Osteocyte (in vitro differentiated cells): ENCODE results near the gene ANKRD30A. TPM values are rescaled to one million over a fixed set of nuclear protein-coding genes. Genes with fewer than 3 reads are reported as not detected.

Source experiments
- DNase-seq: peaks from one replicate; pipeline ENCODE4 v3.0.0; 2021; ENCODE audit warnings: mixed read lengths; ENCODE audit not compliant: unreplicated experiment; ENCODE audit errors: extremely low spot score
- H3K27ac Mint-ChIP-seq: one replicate; pipeline ENCODE4 v1.8.0; 2021; ENCODE audit warnings: mild to moderate bottlenecking, mixed read lengths; ENCODE audit not compliant: unreplicated experiment
- H3K27me3 Mint-ChIP-seq: one replicate; pipeline ENCODE4 v1.8.0; 2021; ENCODE audit warnings: mixed read lengths; ENCODE audit not compliant: unreplicated experiment
- H3K36me3 Mint-ChIP-seq: one replicate; pipeline ENCODE4 v1.8.0; 2021; ENCODE audit warnings: mixed read lengths; ENCODE audit not compliant: unreplicated experiment
- H3K4me1 Mint-ChIP-seq: one replicate; pipeline ENCODE4 v1.8.0; 2021; ENCODE audit warnings: mixed read lengths; ENCODE audit not compliant: unreplicated experiment
- H3K4me3 Mint-ChIP-seq: one replicate; pipeline ENCODE4 v1.8.0; 2021; ENCODE audit warnings: mild to moderate bottlenecking, moderate library complexity, mixed read lengths; ENCODE audit not compliant: unreplicated experiment
- H3K9me3 Mint-ChIP-seq: one replicate; pipeline ENCODE4 v1.8.0; 2021; ENCODE audit warnings: mixed read lengths; ENCODE audit not compliant: unreplicated experiment
- CTCF ChIP-seq: fragments of 200-600 bp; sonication (generic); IDR thresholded peaks from 2 replicates; pipeline ENCODE4 v1.5.0; 2021; ENCODE audit warnings: antibody characterized with exemption, mild to moderate bottlenecking, moderate library complexity
- total RNA-seq: library from RNA; stranded (reverse); gene quantifications from 2 replicates; pipeline ENCODE4 v1.2.1, GENCODE V29; 2021

Gene ANKRD30A
- total RNA-seq, 1 donor from 2014 or later, result not detected

GRCh38 chr10:37206132-37206531, 80.7 kb downstream of the ANKRD30A start:
- no peak for DNase-seq
- Mint-ChIP-seq H3K36me3 (no peaks in the 10 kb centered on the region), H3K9me3 (peaks cover 39% of the 10 kb centered on the region), H3K27me3 (no peaks in the 10 kb centered on the region), H3K4me1 (no peaks in the 10 kb centered on the region), H3K4me3 (no peak overlapping the region), H3K27ac (no peak overlapping the region)
- TF ChIP-seq CTCF, result no peak

GRCh38 chr10:37220866-37221265, 95.5 kb downstream of the ANKRD30A start:
- no peak for TF ChIP-seq CTCF

GRCh38 chr10:37222046-37222445, 96.6 kb downstream of the ANKRD30A start:
- Mint-ChIP-seq H3K27ac (no peak overlapping the region), H3K36me3 (no peaks in the 10 kb centered on the region), H3K9me3 (peaks cover 37% of the 10 kb centered on the region), H3K4me1 (no peaks in the 10 kb centered on the region), H3K4me3 (no peak overlapping the region), H3K27me3 (no peaks in the 10 kb centered on the region)
- TF ChIP-seq CTCF, result no peak
- DNase-seq, result no peak

More at GRCh38 chr10:37220866-37221265, 95.5 kb downstream of the ANKRD30A start:
- Mint-ChIP-seq H3K36me3 (no peaks in the 10 kb centered on the region), H3K27me3 (no peaks in the 10 kb centered on the region), H3K4me3 (no peak overlapping the region), H3K4me1 (no peaks in the 10 kb centered on the region), H3K9me3 (peaks cover 37% of the 10 kb centered on the region), H3K27ac (no peak overlapping the region)
- no peak for DNase-seq

- TF ChIP-seq CTCF, result no peak
- no peaks in the 10 kb centered on the region for H3K4me1 Mint-ChIP-seq
- no peak overlapping the region for H3K4me3 Mint-ChIP-seq
- H3K27me3 Mint-ChIP-seq, result no peaks in the 10 kb centered on the region
- no peak for DNase-seq
- peaks cover 56% of the 10 kb centered on the region for H3K9me3 Mint-ChIP-seq
- no peak overlapping the region for H3K27ac Mint-ChIP-seq
- H3K36me3 Mint-ChIP-seq, result no peaks in the 10 kb centered on the region
Observed at GRCh38 chr10:37225163-37225562, 99.8 kb downstream of the ANKRD30A start.

- no peaks in the 10 kb centered on the region for H3K27me3 Mint-ChIP-seq
- no peaks in the 10 kb centered on the region for H3K36me3 Mint-ChIP-seq
- H3K9me3 Mint-ChIP-seq, result peaks cover 50% of the 10 kb centered on the region
- TF ChIP-seq CTCF, result no peak
- H3K4me3 Mint-ChIP-seq, result no peak overlapping the region
- no peak for DNase-seq
- no peak overlapping the region for H3K27ac Mint-ChIP-seq
- H3K4me1 Mint-ChIP-seq, result no peaks in the 10 kb centered on the region
Observed at GRCh38 chr10:37226524-37226923, 101.1 kb downstream of the ANKRD30A start.
